ENCODE results near the gene LARGE1. TPM values are rescaled to one million over a fixed set of nuclear protein-coding genes. Genes with fewer than 3 reads are reported as not detected.

LARGE1 gene
- total RNA-seq, 4 donors from 2014 or later, result 24.9 to 51.0 (median 32.7) TPM

- no peak for DNase-seq (ENCODE audit: low spot score in 2 of 2)
- Histone ChIP-seq H3K27ac (no peak overlapping the region), H3K4me3 (no peak overlapping the region), H3K36me3 (peaks cover 0 to 38% (median 0%) of the 10 kb centered on the region in 3 donors), H3K27me3 (no peaks in the 10 kb centered on the region), H3K4me1 (no peaks in the 10 kb centered on the region), H3K9me3 (peaks cover 0 to 10% (median 0%) of the 10 kb centered on the region in 4 donors)
- TF ChIP-seq EP300 (IDR thresholded peaks at IDR 0.05) (no peak), POLR2A (IDR thresholded peaks at IDR 0.05) (no peak)
- TF ChIP-seq, protein P1, sequence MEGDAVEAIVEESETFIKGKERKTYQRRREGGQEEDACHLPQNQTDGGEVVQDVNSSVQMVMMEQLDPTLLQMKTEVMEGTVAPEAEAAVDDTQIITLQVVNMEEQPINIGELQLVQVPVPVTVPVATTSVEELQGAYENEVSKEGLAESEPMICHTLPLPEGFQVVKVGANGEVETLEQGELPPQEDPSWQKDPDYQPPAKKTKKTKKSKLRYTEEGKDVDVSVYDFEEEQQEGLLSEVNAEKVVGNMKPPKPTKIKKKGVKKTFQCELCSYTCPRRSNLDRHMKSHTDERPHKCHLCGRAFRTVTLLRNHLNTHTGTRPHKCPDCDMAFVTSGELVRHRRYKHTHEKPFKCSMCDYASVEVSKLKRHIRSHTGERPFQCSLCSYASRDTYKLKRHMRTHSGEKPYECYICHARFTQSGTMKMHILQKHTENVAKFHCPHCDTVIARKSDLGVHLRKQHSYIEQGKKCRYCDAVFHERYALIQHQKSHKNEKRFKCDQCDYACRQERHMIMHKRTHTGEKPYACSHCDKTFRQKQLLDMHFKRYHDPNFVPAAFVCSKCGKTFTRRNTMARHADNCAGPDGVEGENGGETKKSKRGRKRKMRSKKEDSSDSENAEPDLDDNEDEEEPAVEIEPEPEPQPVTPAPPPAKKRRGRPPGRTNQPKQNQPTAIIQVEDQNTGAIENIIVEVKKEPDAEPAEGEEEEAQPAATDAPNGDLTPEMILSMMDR (IDR thresholded peaks at IDR 0.05), result no peak
- WGBS, 2 donors, result 50% methylated on average over 2 of the region's 2 CpGs
Observed at GRCh38 chr22:33635766-33636165, 284.5 kb downstream of the LARGE1 start.

DNA sequence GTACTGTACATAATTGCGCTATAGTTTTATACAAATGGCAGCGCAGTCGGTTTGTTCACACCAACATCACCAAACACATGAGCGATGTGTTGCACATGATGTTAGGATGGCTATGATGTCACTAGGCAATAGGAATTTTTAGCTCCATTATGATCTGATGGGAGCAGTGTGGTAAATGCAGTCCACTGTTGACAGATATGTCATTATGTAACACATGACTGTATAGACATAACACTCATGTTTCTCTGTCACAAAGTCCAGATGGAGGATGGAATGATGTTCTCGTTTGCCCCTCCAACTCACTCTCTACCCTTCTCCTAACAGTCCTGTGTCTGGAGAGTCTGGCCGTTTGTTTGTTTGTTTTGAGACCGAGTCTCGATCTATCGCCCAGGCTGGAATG is 288.5 kb downstream of the LARGE1 start:
- TF ChIP-seq, protein P1 (IDR thresholded peaks at IDR 0.05), result no peak
- TF ChIP-seq POLR2A (IDR thresholded peaks at IDR 0.05) (no peak), EP300 (IDR thresholded peaks at IDR 0.05) (no peak)
- Histone ChIP-seq H3K27me3 (no peaks in the 10 kb centered on the region), H3K27ac (no peak overlapping the region), H3K4me3 (no peak overlapping the region), H3K9me3 (no peaks in the 10 kb centered on the region), H3K4me1 (no peaks in the 10 kb centered on the region), H3K36me3 (peaks cover 0 to 12% (median 0%) of the 10 kb centered on the region in 3 donors)
- no peak for DNase-seq (ENCODE audit: low spot score in 2 of 2)
- WGBS, 2 donors, result 86 to 89% methylated on average over 9 of the region's 9 CpGs

DNA sequence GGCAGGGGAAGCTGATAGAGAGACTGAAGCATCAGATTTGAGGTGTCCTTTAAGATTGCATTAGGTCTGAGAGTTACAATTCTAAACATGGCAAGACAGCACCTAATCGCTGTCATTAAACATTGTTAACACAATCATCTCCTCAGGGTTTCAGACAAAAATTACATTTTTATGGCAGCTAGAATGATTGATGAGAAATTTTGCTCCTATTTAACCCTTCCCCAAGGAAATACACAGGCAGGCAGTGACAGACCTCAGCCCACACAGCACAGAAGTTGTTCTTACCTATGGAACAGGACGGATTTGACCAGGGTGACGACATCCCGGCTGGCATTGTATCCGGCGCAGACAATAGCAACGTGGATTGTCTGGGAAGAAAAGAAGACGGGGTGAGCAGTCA is 294.3 kb downstream of the LARGE1 start:
- no peak for DNase-seq (ENCODE audit: low spot score in 2 of 2)
- Histone ChIP-seq H3K4me1 (no peaks in the 10 kb centered on the region), H3K27me3 (no peaks in the 10 kb centered on the region), H3K36me3 (peaks cover 0 to 37% (median 0%) of the 10 kb centered on the region in 3 donors), H3K27ac (no peak overlapping the region), H3K9me3 (no peaks in the 10 kb centered on the region), H3K4me3 (no peak overlapping the region)
- WGBS, 2 donors, result 76 to 88% methylated on average over 8 of the region's 8 CpGs
- no peak for TF ChIP-seq POLR2A (IDR thresholded peaks at IDR 0.05)
- TF ChIP-seq EP300 (IDR thresholded peaks at IDR 0.05), result no peak
- TF ChIP-seq, protein P1 (IDR thresholded peaks at IDR 0.05), result no peak

- no peak for DNase-seq (ENCODE audit: low spot score in 2 of 2)
- no peaks in the 10 kb centered on the region for H3K4me1 ChIP-seq
- no peaks in the 10 kb centered on the region for H3K9me3 ChIP-seq
- no peak overlapping the region for H3K27ac ChIP-seq
- TF ChIP-seq, protein P1 (IDR thresholded peaks at IDR 0.05), result no peak
- no peak for TF ChIP-seq EP300 (IDR thresholded peaks at IDR 0.05)
- TF ChIP-seq POLR2A (IDR thresholded peaks at IDR 0.05), result no peak
- H3K4me3 ChIP-seq, result no peak overlapping the region
- H3K27me3 ChIP-seq, result no peaks in the 10 kb centered on the region
- peaks cover 0 to 31% (median 0%) of the 10 kb centered on the region in 3 donors for H3K36me3 ChIP-seq
- WGBS, 2 donors, result 70 to 74% methylated on average over 4 of the region's 4 CpGs
Observed at GRCh38 chr22:33620085-33620484, 300.2 kb downstream of the LARGE1 start.

DNA sequence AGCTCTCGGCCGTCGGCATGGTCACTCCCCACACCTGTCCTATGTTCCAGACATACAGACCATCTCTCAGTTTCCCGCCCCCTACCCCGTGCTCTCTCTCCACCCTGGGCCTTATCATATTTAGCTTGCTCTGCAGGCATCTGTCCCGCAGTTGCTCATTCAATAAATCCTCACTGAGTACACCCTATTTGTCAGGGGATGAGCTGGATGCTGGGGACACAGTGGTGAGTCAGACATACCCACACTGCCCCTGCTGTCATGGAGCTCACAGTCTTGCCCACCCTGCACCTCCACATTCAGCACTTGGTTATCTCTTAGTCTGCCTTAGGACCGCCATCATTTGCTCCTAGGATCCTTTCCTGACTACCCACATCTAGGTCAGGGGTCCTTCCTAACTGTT is 313.8 kb downstream of the LARGE1 start:
- TF ChIP-seq POLR2A (IDR thresholded peaks at IDR 0.05) (no peak), EP300 (IDR thresholded peaks at IDR 0.05) (no peak)
- TF ChIP-seq, protein P1 (IDR thresholded peaks at IDR 0.05), result no peak
- H3K9me3 ChIP-seq, result peaks cover 0 to 5% (median 0%) of the 10 kb centered on the region in 4 donors
- no peaks in the 10 kb centered on the region for H3K4me1 ChIP-seq
- no peaks in the 10 kb centered on the region for H3K27me3 ChIP-seq
- H3K36me3 ChIP-seq, result peaks cover 0 to 31% (median 0%) of the 10 kb centered on the region in 3 donors
- WGBS, 2 donors, result 93 to 95% methylated on average over 7 of the region's 7 CpGs
- no peak overlapping the region for H3K4me3 ChIP-seq
- no peak overlapping the region for H3K27ac ChIP-seq
- no peak for DNase-seq (ENCODE audit: low spot score in 2 of 2)

Measured in tibial nerve (tissue), 4 donors.